Suprapubic skin (tissue), 3 donors: ENCODE measurements around the gene IL17D.

Source experiments
- CTCF ChIP-seq, 2 donors: fragments of 200-600 bp in 1 of 2; fragments of 450-650 bp in 1 of 2; sonication (generic) in 1 of 2; IDR thresholded peaks; one replicate each; pipeline ENCODE4 v1.5.1; 2016 to 2019; ENCODE audit warnings: antibody characterized with exemption in 2 of 2, mild to moderate bottlenecking in 1 of 2, moderate library complexity in 1 of 2
- POLR2AphosphoS5 ChIP-seq, 3 donors: sonication (generic); formaldehyde crosslinking; IDR thresholded peaks; one replicate each; pipeline ENCODE4 v1.6.1; 2017; ENCODE audit warnings: antibody characterized with exemption in 3 of 3

- TF ChIP-seq CTCF (IDR thresholded peaks at IDR 0.05) (no peak), POLR2AphosphoS5 (IDR thresholded peaks at IDR 0.05) (no peak)
Measured at GRCh38 chr13:20676213-20676612, 27.3 kb upstream of the IL17D start.
